K562 (cell line): Measurements from ENCODE around the gene PTGES3L. TPM values are rescaled to one million over a fixed set of nuclear protein-coding genes. Genes with fewer than 3 reads are reported as not detected.
A peak's percentile ranks its signal among the peaks of the same experiment; 100 is the strongest.

ENCODE experiments used
- C11orf30 ChIP-seq: fragments of 450-650 bp; IDR thresholded peaks from 2 replicates; pipeline ENCODE4 v1.6.1; 2016; ENCODE audit warnings: low read depth, mild to moderate bottlenecking
- CHCHD3 ChIP-seq: fragments of 250-450 bp; sonication (Bioruptor Pico); IDR thresholded peaks from 2 replicates; pipeline ENCODE4 v2.1.2; 2022; ENCODE audit warnings: mild to moderate bottlenecking
- CHD1 ChIP-seq: fragments of 200-600 bp; sonication (generic); IDR thresholded peaks from one replicate; pipeline ENCODE4 v1.6.1; 2012; ENCODE audit warnings: mild to moderate bottlenecking, moderate library complexity, low read length, inconsistent platforms
- ETS1 ChIP-seq: conservative IDR thresholded peaks from 2 replicates; pipeline ENCODE4 v1.6.1; 2011; ENCODE audit warnings: low read depth, mild to moderate bottlenecking, low read length; ENCODE audit not compliant: control insufficient read depth
- HDAC1 ChIP-seq, 2 experiments: fragments of 450-650 bp; IDR thresholded peaks; 2 replicates each; pipeline ENCODE4 v1.6.1; 2016 to 2017; ENCODE audit warnings: inconsistent platforms in 1 of 2, mild to moderate bottlenecking in 1 of 2, moderate library complexity in 1 of 2
- JUN ChIP-seq, 2 experiments: sonication (generic) in 1 of 2; formaldehyde crosslinking in 1 of 2; IDR thresholded peaks; 2 replicates each; pipeline versions ENCODE4 v1.6.1 to v1.8.0; 2012 to 2022; ENCODE audit warnings: borderline replicate concordance in 2 of 2, mild to moderate bottlenecking in 2 of 2, improper control_type of control experiment in 1 of 2, low read depth in 1 of 2, low read length in 1 of 2, missing genetic modification reagents in 1 of 2
- PREB ChIP-seq: sonication (generic); formaldehyde crosslinking; IDR thresholded peaks from 2 replicates; pipeline ENCODE4 v1.8.1; 2023; ENCODE audit warnings: mild to moderate bottlenecking, missing genetic modification reagents
- RFX5 ChIP-seq: IDR thresholded peaks from 2 replicates; pipeline ENCODE4 v1.6.1; 2011; ENCODE audit warnings: low read depth, mild to moderate bottlenecking, improper control_type of control experiment, low read length
- TBL1XR1 ChIP-seq, 2 experiments: IDR thresholded peaks; 2 replicates each; pipeline ENCODE4 v1.6.1; 2012; ENCODE audit warnings: improper control_type of control experiment in 2 of 2, low read length in 2 of 2, mild to moderate bottlenecking in 1 of 2
- TFAM ChIP-seq: fragments of 250-450 bp; sonication (Bioruptor Pico); conservative IDR thresholded peaks from 2 replicates; pipeline ENCODE4 v1.5.0; 2021; ENCODE audit warnings: mild to moderate bottlenecking, moderate library complexity
- TSC22D4 ChIP-seq: fragments of 450-650 bp; IDR thresholded peaks from 2 replicates; pipeline ENCODE4 v1.6.1; 2016; ENCODE audit warnings: missing genetic modification characterization, missing biosample characterization, control low read depth
- ZFP91 ChIP-seq: sonication (generic); formaldehyde crosslinking; IDR thresholded peaks from 2 replicates; pipeline ENCODE4 v1.8.0; 2022; ENCODE audit warnings: mild to moderate bottlenecking, missing genetic modification reagents
- ZKSCAN8 ChIP-seq: fragments of 200-800 bp; sonication (Bioruptor generic); IDR thresholded peaks from 2 replicates; pipeline ENCODE4 v1.6.1; 2016; ENCODE audit warnings: missing genetic modification characterization, missing compliant biosample characterization
- ZNF263 ChIP-seq: sonication (generic); formaldehyde crosslinking; IDR thresholded peaks from 2 replicates; pipeline ENCODE4 v1.8.0; 2022; ENCODE audit warnings: mild to moderate bottlenecking, missing genetic modification reagents, borderline replicate concordance
- polyA plus RNA-seq, 8 experiments: library from polyadenylated mRNA; depleted of rRNA in 4 of 8; stranded (reverse) in 5 of 8; unstranded in 3 of 8; fragments of >200 nt; fragmentation: Nextera tagmentation in 2 of 8; fragmentation: Illumina TruSeq in 1 of 8; extraction: Ambion mirVana in 2 of 8; extraction: Trizol in 1 of 8; gene quantifications; 2 replicates each; pipeline versions ENCODE4 v1.2.1 to v1.2.3, GENCODE V29; 2011 to 2014; ENCODE audit warnings: inconsistent platforms in 1 of 8, missing spikeins in 1 of 8
- total RNA-seq, 7 experiments: library from RNA; depleted of rRNA in 6 of 7; stranded (reverse); fragments of >200 nt in 6 of 7; fragmentation: Illumina TruSeq in 2 of 7; extraction: Trizol in 2 of 7; gene quantifications; 2 replicates each; pipeline versions ENCODE4 v1.2.1 to v1.2.3, GENCODE V29; 2011 to 2021; ENCODE audit warnings: low replicate concordance in 1 of 7
- TF ChIP-seq, protein P1 (sequence below): sonication (generic); formaldehyde crosslinking; IDR thresholded peaks from 2 replicates; pipeline ENCODE4 v1.8.0; 2022; ENCODE audit warnings: mild to moderate bottlenecking, missing genetic modification reagents

Gene PTGES3L
- total and polyA plus RNA-seq, 9 of the 15 experiments (the other 6 are each of a cell fraction or from before 2014, with no cell fraction given): 6.0 to 16.0 (median 9.6) TPM

GRCh38 chr17:42964161-42964932 lies 15.5 kb downstream of the PTGES3L start, which contains the start of gene AARSD1 (continued):
- TF ChIP-seq ETS1 (peak; percentile 60; the same call in 1 of the 2 replicates), ZNF263 (CRISPR knock-in tag) (no peak), JUN (IDR thresholded peaks at IDR 0.05; ENCODE audit: borderline replicate concordance, low read depth, low read length) (peak; percentile 68; the same call in 1 of the 2 replicates), JUN (CRISPR knock-in tag; IDR thresholded peaks at IDR 0.05; ENCODE audit: borderline replicate concordance) (no peak), RFX5 (no peak), ZFP91 (CRISPR knock-in tag) (no peak), ZKSCAN8 (no peak), CHD1 (no peak), TBL1XR1 (IDR thresholded peaks at IDR 0.05; ENCODE audit: low read length in 2 of 2) (peak in 1 of 2 experiments; percentile 61; a peak in 1 of 4 replicates), TSC22D4 (no peak), C11orf30 (peak; percentile 97), PREB (no peak), CHCHD3 (CRISPR knock-in tag) (no peak), HDAC1 (IDR thresholded peaks at IDR 0.05) (peak; percentile 68 to 96; a peak in 3 of 4 replicates), TFAM (no peak)
- TF ChIP-seq, protein P1, sequence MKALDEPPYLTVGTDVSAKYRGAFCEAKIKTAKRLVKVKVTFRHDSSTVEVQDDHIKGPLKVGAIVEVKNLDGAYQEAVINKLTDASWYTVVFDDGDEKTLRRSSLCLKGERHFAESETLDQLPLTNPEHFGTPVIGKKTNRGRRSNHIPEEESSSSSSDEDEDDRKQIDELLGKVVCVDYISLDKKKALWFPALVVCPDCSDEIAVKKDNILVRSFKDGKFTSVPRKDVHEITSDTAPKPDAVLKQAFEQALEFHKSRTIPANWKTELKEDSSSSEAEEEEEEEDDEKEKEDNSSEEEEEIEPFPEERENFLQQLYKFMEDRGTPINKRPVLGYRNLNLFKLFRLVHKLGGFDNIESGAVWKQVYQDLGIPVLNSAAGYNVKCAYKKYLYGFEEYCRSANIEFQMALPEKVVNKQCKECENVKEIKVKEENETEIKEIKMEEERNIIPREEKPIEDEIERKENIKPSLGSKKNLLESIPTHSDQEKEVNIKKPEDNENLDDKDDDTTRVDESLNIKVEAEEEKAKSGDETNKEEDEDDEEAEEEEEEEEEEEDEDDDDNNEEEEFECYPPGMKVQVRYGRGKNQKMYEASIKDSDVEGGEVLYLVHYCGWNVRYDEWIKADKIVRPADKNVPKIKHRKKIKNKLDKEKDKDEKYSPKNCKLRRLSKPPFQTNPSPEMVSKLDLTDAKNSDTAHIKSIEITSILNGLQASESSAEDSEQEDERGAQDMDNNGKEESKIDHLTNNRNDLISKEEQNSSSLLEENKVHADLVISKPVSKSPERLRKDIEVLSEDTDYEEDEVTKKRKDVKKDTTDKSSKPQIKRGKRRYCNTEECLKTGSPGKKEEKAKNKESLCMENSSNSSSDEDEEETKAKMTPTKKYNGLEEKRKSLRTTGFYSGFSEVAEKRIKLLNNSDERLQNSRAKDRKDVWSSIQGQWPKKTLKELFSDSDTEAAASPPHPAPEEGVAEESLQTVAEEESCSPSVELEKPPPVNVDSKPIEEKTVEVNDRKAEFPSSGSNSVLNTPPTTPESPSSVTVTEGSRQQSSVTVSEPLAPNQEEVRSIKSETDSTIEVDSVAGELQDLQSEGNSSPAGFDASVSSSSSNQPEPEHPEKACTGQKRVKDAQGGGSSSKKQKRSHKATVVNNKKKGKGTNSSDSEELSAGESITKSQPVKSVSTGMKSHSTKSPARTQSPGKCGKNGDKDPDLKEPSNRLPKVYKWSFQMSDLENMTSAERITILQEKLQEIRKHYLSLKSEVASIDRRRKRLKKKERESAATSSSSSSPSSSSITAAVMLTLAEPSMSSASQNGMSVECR (CRISPR knock-in tag): peak; percentile 68; the same call in 1 of the 2 replicates
